ENCODE results near the gene MOB3A.

The MOB3A gene

GRCh38 chr19:2062389-2062729 lies 33.8 kb downstream of the MOB3A start:
- no peak for ATAC-seq
- TF ChIP-seq CSRNP3 (CRISPR knock-in tag; IDR thresholded peaks at IDR 0.05) = no peak
- TF ChIP-seq CREB5 (CRISPR knock-in tag; IDR thresholded peaks at IDR 0.05; ENCODE audit: low read depth) = no peak
- TF ChIP-seq RARB (CRISPR knock-in tag; IDR thresholded peaks at IDR 0.05) = no peak

- TF ChIP-seq SNAI2 (CRISPR knock-in tag; IDR thresholded peaks at IDR 0.05) = no peak
- TF ChIP-seq TOX (CRISPR knock-in tag; IDR thresholded peaks at IDR 0.05; ENCODE audit: borderline replicate concordance) = no peak
- TF ChIP-seq ISL1 (CRISPR knock-in tag; IDR thresholded peaks at IDR 0.05) = no peak
- no peak for TF ChIP-seq ZNF565 (CRISPR knock-in tag; conservative IDR thresholded peaks at IDR 0.05; ENCODE audit: low read depth)
- TF ChIP-seq ARNTL (CRISPR knock-in tag; IDR thresholded peaks at IDR 0.05; ENCODE audit: borderline replicate concordance, low read depth) = no peak
- no peak for TF ChIP-seq RARB (CRISPR knock-in tag; IDR thresholded peaks at IDR 0.05)
- no peak for TF ChIP-seq POU6F1 (CRISPR knock-in tag; IDR thresholded peaks at IDR 0.05; ENCODE audit: borderline replicate concordance, low read depth)
- TF ChIP-seq PATZ1 (CRISPR knock-in tag; IDR thresholded peaks at IDR 0.05; ENCODE audit: borderline replicate concordance) = no peak
- no peak for TF ChIP-seq PPARA (CRISPR knock-in tag; IDR thresholded peaks at IDR 0.05; ENCODE audit: borderline replicate concordance)
- ATAC-seq = peak; percentile 85
Observed at GRCh38 chr19:2061495-2062388, 34.4 kb downstream of the MOB3A start.

GRCh38 chr19:2060884-2061494 lies 35.1 kb downstream of the MOB3A start:
- TF ChIP-seq ISL1 (CRISPR knock-in tag; IDR thresholded peaks at IDR 0.05) = no peak
- peak; percentile 20; the same call in 1 of the 2 replicates for TF ChIP-seq ZFP3 (CRISPR knock-in tag; IDR thresholded peaks at IDR 0.05)
- TF ChIP-seq PPARA (CRISPR knock-in tag; IDR thresholded peaks at IDR 0.05; ENCODE audit: borderline replicate concordance) = no peak
- 0 out of 2 replicates have a peak, but pooled peaks have one; percentile 32 for TF ChIP-seq CSDC2 (CRISPR knock-in tag; IDR thresholded peaks at IDR 0.05)
- no peak for TF ChIP-seq ZC3H10 (CRISPR knock-in tag; IDR thresholded peaks at IDR 0.05)
- no peak for TF ChIP-seq CSRNP3 (CRISPR knock-in tag; IDR thresholded peaks at IDR 0.05)
- TF ChIP-seq ZNF70 (CRISPR knock-in tag; IDR thresholded peaks at IDR 0.05) = no peak
- TF ChIP-seq ZNF565 (CRISPR knock-in tag; conservative IDR thresholded peaks at IDR 0.05; ENCODE audit: low read depth) = no peak
- no peak for TF ChIP-seq TCF4 (CRISPR knock-in tag; IDR thresholded peaks at IDR 0.05; ENCODE audit: borderline replicate concordance)
- 0 out of 2 replicates have a peak, but pooled peaks have one; percentile 58 for TF ChIP-seq PATZ1 (CRISPR knock-in tag; IDR thresholded peaks at IDR 0.05; ENCODE audit: borderline replicate concordance)
- TF ChIP-seq OSR1 (CRISPR knock-in tag; IDR thresholded peaks at IDR 0.05) = no peak
- ATAC-seq = peak; percentile 54

All from SK-N-SH treated with all-trans-retinoic acid at 6 μM for 48 hours (cell line).